ENCODE measurements around the gene KCNQ1.

The KCNQ1 gene

GRCh38 chr11:2684581-2684980 is 239.8 kb downstream of the KCNQ1 start:
- no peak for ATAC-seq
- TF ChIP-seq SNAI2 (CRISPR knock-in tag; IDR thresholded peaks at IDR 0.05): no peak
- TF ChIP-seq ZFP30 (CRISPR knock-in tag; IDR thresholded peaks at IDR 0.05): no peak
- TF ChIP-seq RARB (CRISPR knock-in tag; IDR thresholded peaks at IDR 0.05): no peak
- TF ChIP-seq POU6F1 (CRISPR knock-in tag; IDR thresholded peaks at IDR 0.05; ENCODE audit: borderline replicate concordance, low read depth): no peak
- no peak for TF ChIP-seq OSR1 (CRISPR knock-in tag; IDR thresholded peaks at IDR 0.05)
- no peak for TF ChIP-seq TOX (CRISPR knock-in tag; IDR thresholded peaks at IDR 0.05; ENCODE audit: borderline replicate concordance)
- TF ChIP-seq ZFP3 (CRISPR knock-in tag; IDR thresholded peaks at IDR 0.05): no peak
- TF ChIP-seq ESRRG (CRISPR knock-in tag; IDR thresholded peaks at IDR 0.05): no peak
- TF ChIP-seq CSRNP3 (CRISPR knock-in tag; IDR thresholded peaks at IDR 0.05): no peak
- TF ChIP-seq ISL1 (CRISPR knock-in tag; IDR thresholded peaks at IDR 0.05): no peak
- no peak for TF ChIP-seq ZNF565 (CRISPR knock-in tag; conservative IDR thresholded peaks at IDR 0.05; ENCODE audit: low read depth)
- TF ChIP-seq ZC3H10 (CRISPR knock-in tag; IDR thresholded peaks at IDR 0.05): no peak
- no peak for TF ChIP-seq TSHZ2 (CRISPR knock-in tag; IDR thresholded peaks at IDR 0.05)
- TF ChIP-seq BACH2 (CRISPR knock-in tag; IDR thresholded peaks at IDR 0.05; ENCODE audit: borderline replicate concordance): no peak
- TF ChIP-seq ZNF8 (CRISPR knock-in tag; IDR thresholded peaks at IDR 0.05): no peak
- TF ChIP-seq CREB5 (CRISPR knock-in tag; IDR thresholded peaks at IDR 0.05; ENCODE audit: low read depth): no peak
- TF ChIP-seq ARNTL (CRISPR knock-in tag; IDR thresholded peaks at IDR 0.05; ENCODE audit: borderline replicate concordance, low read depth): no peak

GRCh38 chr11:2685051-2685450 is 240.2 kb downstream of the KCNQ1 start:
- ATAC-seq: no peak
- TF ChIP-seq ZC3H10 (CRISPR knock-in tag; IDR thresholded peaks at IDR 0.05) (no peak), TCF4 (CRISPR knock-in tag; IDR thresholded peaks at IDR 0.05; ENCODE audit: borderline replicate concordance) (no peak), POU6F1 (CRISPR knock-in tag; IDR thresholded peaks at IDR 0.05; ENCODE audit: borderline replicate concordance, low read depth) (no peak), ISL1 (CRISPR knock-in tag; IDR thresholded peaks at IDR 0.05) (no peak), ZFP3 (CRISPR knock-in tag; IDR thresholded peaks at IDR 0.05) (no peak), BACH2 (CRISPR knock-in tag; IDR thresholded peaks at IDR 0.05; ENCODE audit: borderline replicate concordance) (no peak), TSHZ2 (CRISPR knock-in tag; IDR thresholded peaks at IDR 0.05) (no peak), ZNF565 (CRISPR knock-in tag; conservative IDR thresholded peaks at IDR 0.05; ENCODE audit: low read depth) (no peak), PPARA (CRISPR knock-in tag; IDR thresholded peaks at IDR 0.05; ENCODE audit: borderline replicate concordance) (no peak), OSR1 (CRISPR knock-in tag; IDR thresholded peaks at IDR 0.05) (no peak)

All from SK-N-SH treated with all-trans-retinoic acid at 6 μM for 48 hours (cell line).